Endothelial cell of umbilical vein (primary cell): ENCODE data around the gene TSPAN4. TPM values are rescaled to one million over a fixed set of nuclear protein-coding genes. Genes with fewer than 3 reads are reported as not detected.

Experiments used
- BruUV-seq: library from RNA; stranded (reverse); fragments of 400-500 nt; replicated peaks from 2 replicates; lab custom pipeline; 2021; lab: Mats Ljungman, UMichigan
- CTCF ChIA-PET: fragments of 300-600, 350-600 bp; sonication (Branson Sonifier 250); formaldehyde crosslinking; loops from one replicate; lab custom pipeline; 2021; ENCODE audit warnings: antibody characterized with exemption, inconsistent platforms; lab: Charles Lee
- POLR2A ChIA-PET: fragments of 300-600, 350-600 bp; sonication (Branson Sonifier 250); formaldehyde crosslinking; loops from one replicate; lab custom pipeline; 2021; ENCODE audit warnings: antibody characterized with exemption, inconsistent platforms; lab: Charles Lee
- DNase-seq: peaks from one replicate; pipeline ENCODE4 v3.0.0-alpha.2; 2011; ENCODE audit warnings: low read depth, low spot score
- FAIRE-seq: peaks from 2 replicates; lab custom pipeline; 2011; peaks lifted over from hg19 to GRCh38; lab: Jason Lieb, UNC
- H2AFZ ChIP-seq: 2 replicates; pipeline ENCODE4 v1.6.0; 2012; ENCODE audit warnings: low read depth, low read length, control low read depth, inconsistent platforms
- H3K27ac ChIP-seq: 2 replicates; pipeline ENCODE4 v1.5.1; 2011; ENCODE audit warnings: low read depth, mild to moderate bottlenecking, control low read depth, low read length, moderate library complexity; ENCODE audit not compliant: insufficient read depth
- H3K27me3 ChIP-seq, 2 experiments: 2 replicates each; pipeline versions ENCODE4 v1.6.0 to v1.6.1; 2011; ENCODE audit warnings: low read length in 2 of 2, mixed read lengths in 1 of 2; ENCODE audit not compliant: control insufficient read depth in 2 of 2, insufficient read depth in 2 of 2
- H3K36me3 ChIP-seq, 2 experiments: 2 replicates in 1 of 2; 3 replicates in 1 of 2; pipeline ENCODE4 v1.5.1; 2011; ENCODE audit warnings: low read length in 2 of 2, mild to moderate bottlenecking in 1 of 2, moderate library complexity in 1 of 2; ENCODE audit not compliant: control insufficient read depth in 2 of 2, insufficient read depth in 2 of 2; ENCODE audit errors: extremely low read depth in 1 of 2
- H3K4me1 ChIP-seq: 3 replicates; pipeline ENCODE4 v1.5.1; 2011; ENCODE audit warnings: mild to moderate bottlenecking, low read length; ENCODE audit not compliant: control insufficient read depth, insufficient read depth; ENCODE audit errors: extremely low read depth
- H3K4me2 ChIP-seq: 2 replicates; pipeline ENCODE4 v1.6.1; 2011; ENCODE audit warnings: low read length, control low read depth, mixed read lengths; ENCODE audit not compliant: insufficient read depth
- H3K4me3 ChIP-seq, 3 experiments: fragments of 200-600 bp in 1 of 3; sonication (generic), shearing (Covaris generic) in 1 of 3; replicated peaks in 1 of 3; 2 replicates each; pipeline ENCODE4 v1.5.1; 2011 to 2016; ENCODE audit warnings: control low read depth in 3 of 3, low read length in 3 of 3, mild to moderate bottlenecking in 2 of 3, inconsistent platforms in 1 of 3, low read depth in 1 of 3, moderate library complexity in 1 of 3; ENCODE audit not compliant: insufficient read depth in 1 of 3
- H3K79me2 ChIP-seq: 2 replicates; pipeline ENCODE4 v1.6.0; 2012; ENCODE audit warnings: low read length, inconsistent platforms; ENCODE audit not compliant: control insufficient read depth, insufficient read depth
- H3K9ac ChIP-seq: replicated peaks from 2 replicates; pipeline ENCODE3; 2011; ENCODE audit warnings: low read length, control low read depth; ENCODE audit not compliant: insufficient read depth; ENCODE audit errors: extremely low read depth
- H3K9me1 ChIP-seq: replicated peaks from 3 replicates; pipeline ENCODE4 v1.6.0; 2011; ENCODE audit warnings: mild to moderate bottlenecking, low read length; ENCODE audit not compliant: control insufficient read depth, insufficient read depth; ENCODE audit errors: extremely low read depth
- H3K9me3 ChIP-seq: replicated peaks from 2 replicates; pipeline ENCODE4 v1.5.1; 2012; ENCODE audit warnings: low read length, inconsistent platforms; ENCODE audit not compliant: control insufficient read depth, insufficient read depth
- H4K20me1 ChIP-seq: replicated peaks from 2 replicates; pipeline ENCODE3; 2011; ENCODE audit warnings: mild to moderate bottlenecking, low read length; ENCODE audit not compliant: control insufficient read depth, insufficient read depth; ENCODE audit errors: extremely low read depth
- EZH2 ChIP-seq: IDR thresholded peaks from 2 replicates; pipeline ENCODE4 v1.6.1; 2012; ENCODE audit warnings: borderline replicate concordance, low read depth, mild to moderate bottlenecking, moderate library complexity, low read length, inconsistent platforms; ENCODE audit not compliant: severe bottlenecking
- FOS ChIP-seq: IDR thresholded peaks from 2 replicates; pipeline ENCODE4 v1.6.1; 2011; ENCODE audit warnings: mild to moderate bottlenecking, low read length, moderate library complexity, borderline replicate concordance; ENCODE audit not compliant: insufficient read depth
- GATA2 ChIP-seq: IDR thresholded peaks from 2 replicates; pipeline ENCODE4 v1.7.0; 2011; ENCODE audit warnings: low read depth, mild to moderate bottlenecking, moderate library complexity, mixed read lengths, low read length; ENCODE audit not compliant: insufficient read length, insufficient read depth
- JUN ChIP-seq: IDR thresholded peaks from 2 replicates; pipeline ENCODE4 v1.6.1; 2011; ENCODE audit warnings: borderline replicate concordance, low read depth; ENCODE audit not compliant: insufficient read length, insufficient read depth
- MAX ChIP-seq: IDR thresholded peaks from 2 replicates; pipeline ENCODE4 v1.6.1; 2011; ENCODE audit not compliant: insufficient read depth, insufficient read length
- MYC ChIP-seq: IDR thresholded peaks from one replicate; pipeline ENCODE4 v1.6.1; 2011; ENCODE audit warnings: mild to moderate bottlenecking, low read depth, low read length
- POLR2A ChIP-seq: IDR thresholded peaks from 2 replicates; pipeline ENCODE4 v1.6.1; 2012; ENCODE audit warnings: low read depth, mild to moderate bottlenecking, control low read depth, low read length
- POLR2AphosphoS5 ChIP-seq: IDR thresholded peaks from 2 replicates; pipeline ENCODE4 v1.6.1; 2012; ENCODE audit warnings: low read depth, mild to moderate bottlenecking, control low read depth, low read length, moderate library complexity; ENCODE audit not compliant: insufficient read depth
- dilution Hi-C: fragments of 300-500 bp; cut with MboI; formaldehyde crosslinking; loops from one replicate; pipeline ENCODE4 v1.15.0; 2019; ENCODE audit warnings: low sequenced_read_pairs; ENCODE audit not compliant: extremely low pct_ligation_motif_present
- intact Hi-C: fragments of 100-400 bp; cut with micrococcal nuclease; formaldehyde crosslinking; loops from one replicate; pipeline ENCODE4 v1.10.0; 2022
- polyA plus RNA-seq, 4 experiments: library from polyadenylated mRNA; depleted of rRNA in 3 of 4; stranded (reverse) in 3 of 4; unstranded in 1 of 4; fragments of >200 nt; gene quantifications; 2 replicates each; pipeline versions ENCODE4 v1.2.1 to v1.2.3, GENCODE V29; 2011 to 2012; ENCODE audit warnings: missing spikeins in 1 of 4
- total RNA-seq: library from RNA; stranded (reverse); gene quantifications from 2 replicates; pipeline ENCODE4 v1.2.3, GENCODE V29; 2021
- TF ChIP-seq, protein P1 (sequence below), 2 donors: IDR thresholded peaks; 1 replicate in 1 of 2; 2 replicates in 1 of 2; pipeline ENCODE4 v1.5.1; 2011; ENCODE audit warnings: low read length in 2 of 2, mild to moderate bottlenecking in 2 of 2, moderate library complexity in 2 of 2, control low read depth in 1 of 2, inconsistent platforms in 1 of 2, low read depth in 1 of 2; ENCODE audit not compliant: insufficient read depth in 1 of 2; ENCODE audit errors: extremely low read depth in 1 of 2

Gene TSPAN4
- total and polyA plus RNA-seq, 2 donors (not counting 3 experiments of a cell fraction or from before 2014, with no cell fraction given) = 114 to 199 TPM

DNA sequence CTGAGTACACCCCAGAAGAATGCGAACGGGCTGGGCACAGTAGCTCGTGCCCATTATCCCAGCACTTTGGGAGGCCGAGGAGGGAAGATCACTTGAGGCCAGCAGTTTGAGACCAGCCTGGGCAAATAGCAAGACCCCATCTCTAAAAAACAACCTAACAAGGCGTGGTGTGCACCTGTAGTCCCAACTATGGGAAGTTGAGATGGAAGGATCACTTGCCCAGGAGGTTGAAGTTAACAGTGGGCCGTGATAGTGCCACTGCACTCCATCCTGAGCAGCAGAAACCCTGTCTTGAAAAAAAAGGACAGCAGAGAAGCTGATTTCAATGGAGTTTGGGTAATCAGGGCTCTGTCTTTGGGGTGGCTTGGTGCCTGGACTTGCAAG lies 29.6 kb upstream of the TSPAN4 start:
- Histone ChIP-seq H4K20me1 (no peaks in the 10 kb centered on the region), H3K79me2 (peaks cover 36% of the 10 kb centered on the region), H3K4me2 (no peak overlapping the region), H3K27ac (no peak overlapping the region), H3K36me3 (peaks cover 5 to 25% of the 10 kb centered on the region in 2 experiments), H3K9ac (no peak overlapping the region), H3K4me3 (no peak overlapping the region), H3K27me3 (no peaks in the 10 kb centered on the region), H3K4me1 (peaks cover 19% of the 10 kb centered on the region), H2AFZ (no peak overlapping the region), H3K9me1 (no peaks in the 10 kb centered on the region), H3K9me3 (no peaks in the 10 kb centered on the region)
- intact Hi-C loops = no loop called here
- no TSS peak for BruUV-seq
- POLR2A ChIA-PET = no interaction called here
- CTCF ChIA-PET = no interaction called here
- dilution Hi-C loops = no loop called here
- TF ChIP-seq POLR2AphosphoS5 = no peak
- TF ChIP-seq POLR2A = no peak
- TF ChIP-seq, protein P1, sequence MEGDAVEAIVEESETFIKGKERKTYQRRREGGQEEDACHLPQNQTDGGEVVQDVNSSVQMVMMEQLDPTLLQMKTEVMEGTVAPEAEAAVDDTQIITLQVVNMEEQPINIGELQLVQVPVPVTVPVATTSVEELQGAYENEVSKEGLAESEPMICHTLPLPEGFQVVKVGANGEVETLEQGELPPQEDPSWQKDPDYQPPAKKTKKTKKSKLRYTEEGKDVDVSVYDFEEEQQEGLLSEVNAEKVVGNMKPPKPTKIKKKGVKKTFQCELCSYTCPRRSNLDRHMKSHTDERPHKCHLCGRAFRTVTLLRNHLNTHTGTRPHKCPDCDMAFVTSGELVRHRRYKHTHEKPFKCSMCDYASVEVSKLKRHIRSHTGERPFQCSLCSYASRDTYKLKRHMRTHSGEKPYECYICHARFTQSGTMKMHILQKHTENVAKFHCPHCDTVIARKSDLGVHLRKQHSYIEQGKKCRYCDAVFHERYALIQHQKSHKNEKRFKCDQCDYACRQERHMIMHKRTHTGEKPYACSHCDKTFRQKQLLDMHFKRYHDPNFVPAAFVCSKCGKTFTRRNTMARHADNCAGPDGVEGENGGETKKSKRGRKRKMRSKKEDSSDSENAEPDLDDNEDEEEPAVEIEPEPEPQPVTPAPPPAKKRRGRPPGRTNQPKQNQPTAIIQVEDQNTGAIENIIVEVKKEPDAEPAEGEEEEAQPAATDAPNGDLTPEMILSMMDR (IDR thresholded peaks at IDR 0.05; ENCODE audit: extremely low read depth in 1 of 2, insufficient read depth in 1 of 2, low read depth in 1 of 2, low read length in 2 of 2) = no peak
- TF ChIP-seq MAX = no peak
- TF ChIP-seq MYC = no peak
- no peak for TF ChIP-seq GATA2
- TF ChIP-seq FOS = no peak
- no peak for TF ChIP-seq JUN
- no peak for TF ChIP-seq EZH2
- FAIRE-seq = no peak
- no peak for DNase-seq
